IPS-18a (cell line): ENCODE data around the gene PTPN12.
"Not testable (repeated sequence)": the region's sequence is repeated elsewhere in the genome, so short reads cannot be mapped to it uniquely, and the experiment has no call there.

Source experiments
- H3K27ac ChIP-seq: one replicate; pipeline ENCODE4 v1.5.1; 2013; ENCODE audit warnings: low read length
- H3K27me3 ChIP-seq: one replicate; pipeline ENCODE4 v1.6.1; 2013; ENCODE audit warnings: mild to moderate bottlenecking, low read length; ENCODE audit not compliant: control insufficient read depth, insufficient read depth
- H3K36me3 ChIP-seq: one replicate; pipeline ENCODE4 v1.6.1; 2013; ENCODE audit warnings: low read depth, low read length; ENCODE audit not compliant: control insufficient read depth
- H3K4me1 ChIP-seq: one replicate; pipeline ENCODE4 v1.6.1; 2013; ENCODE audit warnings: low read depth, low read length; ENCODE audit not compliant: control insufficient read depth
- H3K4me3 ChIP-seq: one replicate; pipeline ENCODE4 v1.5.1; 2013; ENCODE audit warnings: low read length
- H3K9ac ChIP-seq: one replicate; pipeline ENCODE4 v1.6.1; 2013; ENCODE audit warnings: mild to moderate bottlenecking, low read length, moderate library complexity
- H3K9me3 ChIP-seq: one replicate; pipeline ENCODE4 v1.6.1; 2013; ENCODE audit warnings: low read depth, low read length; ENCODE audit not compliant: control insufficient read depth

PTPN12 gene

DNA sequence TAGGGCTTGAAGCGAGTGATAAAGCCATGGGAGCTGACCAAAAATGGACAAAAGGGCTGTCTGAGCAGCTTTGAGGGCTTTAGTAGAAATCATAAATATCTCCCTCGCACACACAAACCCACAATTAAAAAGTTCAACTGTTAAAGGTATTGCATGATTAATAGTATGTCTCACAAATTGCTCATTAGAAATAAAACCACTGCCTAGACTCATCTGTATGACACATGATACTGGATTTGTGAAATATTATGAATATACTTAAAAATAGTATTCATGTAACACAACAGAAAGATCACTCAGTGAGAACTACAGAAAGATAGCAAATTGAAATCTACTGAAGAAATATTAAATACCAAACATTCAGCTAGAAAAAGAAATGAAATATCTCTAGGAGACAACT lies 11.9 kb upstream of the PTPN12 start:
- no peaks in the 10 kb centered on the region for H3K9me3 ChIP-seq
- no peak overlapping the region for H3K9ac ChIP-seq
- no peaks in the 10 kb centered on the region for H3K4me1 ChIP-seq
- H3K27me3 ChIP-seq = no peaks in the 10 kb centered on the region
- no peak overlapping the region for H3K4me3 ChIP-seq
- no peak overlapping the region for H3K27ac ChIP-seq
- no peaks in the 10 kb centered on the region for H3K36me3 ChIP-seq

- no peaks in the 10 kb centered on the region for H3K9me3 ChIP-seq
- H3K27ac ChIP-seq = no peak overlapping the region
- no peak overlapping the region for H3K4me3 ChIP-seq
- H3K36me3 ChIP-seq = no peaks in the 10 kb centered on the region
- no peaks in the 10 kb centered on the region for H3K4me1 ChIP-seq
- no peak overlapping the region for H3K9ac ChIP-seq
- no peaks in the 10 kb centered on the region for H3K27me3 ChIP-seq
These were observed 8.7 kb upstream of the PTPN12 start for GRCh38 chr7:77528368-77528767.

DNA sequence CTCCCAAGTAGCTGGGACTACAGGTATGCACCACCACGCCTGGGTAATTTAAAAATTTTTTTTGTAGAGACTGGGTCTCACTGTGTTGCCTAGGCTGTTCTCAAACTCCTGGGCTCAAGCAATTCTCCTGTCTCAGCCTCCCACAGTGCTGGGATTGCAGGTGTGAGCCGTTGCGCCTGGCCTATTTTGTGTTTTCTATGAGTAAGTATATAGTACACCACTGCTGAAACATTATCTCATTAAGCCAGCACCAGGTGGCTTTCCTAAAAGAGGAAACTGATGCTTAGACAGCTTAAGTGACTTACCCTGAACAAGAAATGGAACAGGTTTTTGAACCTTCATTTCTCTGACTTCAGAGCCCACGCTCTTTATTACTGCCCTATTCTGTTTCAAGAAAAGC lies 7.8 kb upstream of the PTPN12 start:
- Histone ChIP-seq H3K9me3 (no peaks in the 10 kb centered on the region), H3K27me3 (no peaks in the 10 kb centered on the region), H3K4me1 (no peaks in the 10 kb centered on the region), H3K36me3 (no peaks in the 10 kb centered on the region), H3K9ac (no peak overlapping the region), H3K27ac (no peak overlapping the region), H3K4me3 (no peak overlapping the region)

GRCh38 chr7:77531038-77531437 lies 6.1 kb upstream of the PTPN12 start:
- Histone ChIP-seq H3K4me1 (no peaks in the 10 kb centered on the region), H3K27me3 (no peaks in the 10 kb centered on the region), H3K9me3 (no peaks in the 10 kb centered on the region), H3K9ac (no peak overlapping the region), H3K27ac (no peak overlapping the region), H3K4me3 (no peak overlapping the region), H3K36me3 (no peaks in the 10 kb centered on the region)

- H3K9ac ChIP-seq = no peak overlapping the region
- no peaks in the 10 kb centered on the region for H3K27me3 ChIP-seq
- H3K4me3 ChIP-seq = no peak overlapping the region
- H3K4me1 ChIP-seq = no peaks in the 10 kb centered on the region
- no peaks in the 10 kb centered on the region for H3K9me3 ChIP-seq
- no peak overlapping the region for H3K27ac ChIP-seq
- no peaks in the 10 kb centered on the region for H3K36me3 ChIP-seq
These were observed 4.8 kb upstream of the PTPN12 start for GRCh38 chr7:77532247-77532646.

- not testable (repeated sequence) for H3K9ac ChIP-seq, H3K27me3 ChIP-seq, H3K36me3 ChIP-seq, H3K9me3 ChIP-seq, H3K4me1 ChIP-seq, H3K4me3 ChIP-seq, H3K27ac ChIP-seq
These were observed 4.4 kb upstream of the PTPN12 start for GRCh38 chr7:77532732-77533131.

- H3K9ac ChIP-seq, H3K4me1 ChIP-seq, H3K27ac ChIP-seq, H3K9me3 ChIP-seq, H3K27me3 ChIP-seq, H3K36me3 ChIP-seq, H3K4me3 ChIP-seq: not testable (repeated sequence)
These were observed 3.0 kb upstream of the PTPN12 start for GRCh38 chr7:77534046-77534445.

DNA sequence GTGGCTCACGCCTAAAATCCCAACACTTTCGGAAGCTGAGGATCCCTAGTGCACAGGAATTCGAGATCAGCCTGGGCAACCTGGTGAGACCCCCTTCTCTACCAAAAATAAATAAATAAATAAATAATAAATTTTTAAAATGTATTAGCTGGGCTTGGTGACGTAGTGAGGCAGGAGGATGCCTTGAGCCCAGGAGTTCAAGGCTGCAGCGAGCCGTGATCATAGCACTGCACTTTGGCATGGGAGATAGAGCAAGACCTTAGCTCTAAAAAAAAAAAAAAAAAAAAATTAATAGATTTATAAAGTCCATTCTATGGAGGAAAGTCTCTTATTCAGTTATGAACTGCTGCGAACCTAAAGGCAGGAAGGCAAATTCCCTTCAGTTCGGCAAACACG lies 1.1 kb upstream of the PTPN12 start:
- Histone ChIP-seq H3K9me3 (no peaks in the 10 kb centered on the region), H3K27me3 (no peaks in the 10 kb centered on the region), H3K36me3 (no peaks in the 10 kb centered on the region), H3K4me1 (peaks cover 5% of the 10 kb centered on the region), H3K27ac (no peak overlapping the region), H3K9ac (peak overlapping the region; percentile 66), H3K4me3 (peak overlapping the region; percentile 82)

DNA sequence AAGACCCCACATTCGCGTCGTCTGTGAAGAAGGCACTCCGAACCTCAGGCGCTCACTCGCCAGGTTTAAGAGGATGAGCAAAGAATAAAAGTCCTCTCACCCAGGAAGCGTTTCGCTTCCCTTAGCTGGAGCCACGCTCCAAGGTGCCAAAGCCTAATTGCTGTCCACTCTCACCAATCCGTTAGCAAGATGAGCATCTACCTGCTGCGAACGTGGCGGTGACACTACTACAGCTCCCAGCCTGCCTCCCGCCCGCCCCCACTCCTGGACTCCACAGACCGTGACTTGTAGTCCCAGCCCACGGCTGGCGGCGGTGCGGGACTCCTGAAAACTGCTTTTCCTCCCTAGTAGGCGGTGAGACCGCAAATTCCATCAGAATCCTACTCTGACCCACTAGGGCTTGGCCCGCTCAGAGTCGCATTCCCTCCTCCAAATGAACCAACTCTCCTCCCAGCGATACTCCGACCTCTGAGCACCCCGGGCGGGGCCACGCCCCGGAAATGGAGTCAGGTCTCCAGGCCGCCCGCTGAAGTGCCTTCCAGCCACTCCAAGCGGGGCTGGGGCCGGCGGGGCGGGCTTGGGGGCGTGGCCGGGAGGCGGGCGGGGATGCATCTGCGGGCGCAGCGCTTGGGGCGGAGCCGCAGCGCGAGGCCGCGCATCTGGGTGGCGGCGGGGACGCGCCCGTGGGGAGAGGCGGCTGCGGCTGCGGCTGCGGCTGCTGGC lies 521 bp upstream of the PTPN12 start:
- Histone ChIP-seq H3K9me3 (no peaks in the 10 kb centered on the region), H3K27ac (no peak overlapping the region), H3K36me3 (peaks cover 3% of the 10 kb centered on the region), H3K27me3 (no peaks in the 10 kb centered on the region), H3K9ac (peak overlapping the region; percentile 66), H3K4me1 (peaks cover 5% of the 10 kb centered on the region), H3K4me3 (peak overlapping the region; percentile 82)

GRCh38 chr7:77537778-77538280 lies 734 bp downstream of the PTPN12 start:
- H3K27ac ChIP-seq = peak overlapping the region; percentile 70
- H3K9me3 ChIP-seq = no peaks in the 10 kb centered on the region
- no peaks in the 10 kb centered on the region for H3K27me3 ChIP-seq
- peak overlapping the region; percentile 85 for H3K4me3 ChIP-seq
- peaks cover 12% of the 10 kb centered on the region for H3K4me1 ChIP-seq
- peak overlapping the region; percentile 81 for H3K9ac ChIP-seq
- peaks cover 5% of the 10 kb centered on the region for H3K36me3 ChIP-seq

GRCh38 chr7:77538281-77539212 lies 1.5 kb downstream of the PTPN12 start:
- H3K27me3 ChIP-seq = no peaks in the 10 kb centered on the region
- peak overlapping the region; percentile 85 for H3K4me3 ChIP-seq
- peak overlapping the region; percentile 81 for H3K9ac ChIP-seq
- H3K4me1 ChIP-seq = peaks cover 12% of the 10 kb centered on the region
- no peaks in the 10 kb centered on the region for H3K9me3 ChIP-seq
- peak overlapping the region; percentile 70 for H3K27ac ChIP-seq
- peaks cover 6% of the 10 kb centered on the region for H3K36me3 ChIP-seq
